GM12878 (cell line): ENCODE results near the gene METTL18. TPM values are rescaled to one million over a fixed set of nuclear protein-coding genes. Genes with fewer than 3 reads are reported as not detected.

Experiments
- ATAC-seq: fragments of 200-7000 bp; cut with Tn5 transposase; 3 replicates; pipeline ENCODE4 v1.9.1; 2020; ENCODE audit warnings: mild to moderate bottlenecking, moderate library complexity
- BruUV-seq: library from RNA; stranded (reverse); fragments of 400-500 nt; replicated peaks from 2 replicates; lab custom pipeline; 2021; lab: Mats Ljungman, UMichigan
- CTCF ChIA-PET: fragments of 300-600 bp; sonication (Branson Sonifier 250); formaldehyde crosslinking; extraction: SDS; loops from one replicate; lab custom pipeline; 2021; ENCODE audit warnings: inconsistent platforms; lab: Yijun Ruan, JAX
- POLR2A ChIA-PET: fragments of 350-600 bp; formaldehyde crosslinking; extraction: SDS; loops from one replicate; lab custom pipeline; 2021; ENCODE audit warnings: inconsistent platforms; lab: Charles Lee
- RAD21 ChIA-PET: fragments of 300-600 bp; sonication (Branson Sonifier 250); formaldehyde crosslinking; loops from one replicate; lab custom pipeline; 2023; ENCODE audit warnings: antibody characterized with exemption; ENCODE audit not compliant: unreplicated experiment; lab: Charles Lee
- SMC1A ChIA-PET: fragments of 300-600 bp; sonication (Branson Sonifier 250); formaldehyde crosslinking; loops from one replicate; lab custom pipeline; 2023; ENCODE audit not compliant: unreplicated experiment, uncharacterized antibody; lab: Charles Lee
- DNase-seq: peaks from one replicate; pipeline ENCODE4 v3.0.0-alpha.2; 2011; ENCODE audit warnings: low read depth, low spot score
- FAIRE-seq: peaks from 3 replicates; lab custom pipeline; 2011; peaks lifted over from hg19 to GRCh38; lab: Jason Lieb, UNC
- H2AFZ ChIP-seq: 2 replicates; pipeline ENCODE4 v1.6.0; 2011; ENCODE audit warnings: low read depth, low read length, control low read depth; ENCODE audit not compliant: control insufficient read depth
- H3K27ac ChIP-seq: 2 replicates; pipeline ENCODE4 v1.5.1; 2011; ENCODE audit warnings: control low read depth; ENCODE audit not compliant: control insufficient read depth, insufficient read depth
- H3K27me3 ChIP-seq, 2 experiments: replicated peaks in 1 of 2; 2 replicates each; pipeline versions ENCODE4 v1.6.0 to v1.6.1; 2011; ENCODE audit warnings: low read length in 1 of 2; ENCODE audit not compliant: control insufficient read depth in 2 of 2, insufficient read depth in 2 of 2
- H3K36me3 ChIP-seq, 2 experiments: 2 replicates each; pipeline ENCODE4 v1.5.1; 2011; ENCODE audit warnings: low read length in 1 of 2; ENCODE audit not compliant: control insufficient read depth in 2 of 2, insufficient read depth in 2 of 2
- H3K4me1 ChIP-seq: 2 replicates; pipeline ENCODE4 v1.6.1; 2011; ENCODE audit warnings: mild to moderate bottlenecking, low read length, moderate library complexity, mixed read lengths; ENCODE audit not compliant: control insufficient read depth, insufficient read depth
- H3K4me2 ChIP-seq: 2 replicates; pipeline ENCODE4 v1.6.0; 2011; ENCODE audit warnings: control low read depth; ENCODE audit not compliant: control insufficient read depth, insufficient read depth
- H3K4me3 ChIP-seq: fragments of 200-600 bp; sonication (generic); 2 replicates; pipeline ENCODE4 v1.5.1; 2016
- H3K79me2 ChIP-seq: 2 replicates; pipeline ENCODE4 v1.6.0; 2011; ENCODE audit warnings: low read length; ENCODE audit not compliant: control insufficient read depth, insufficient read depth
- H3K9ac ChIP-seq: 2 replicates; pipeline ENCODE4 v1.8.0; 2011; ENCODE audit warnings: low read length, control low read depth, mixed read lengths; ENCODE audit not compliant: control insufficient read depth, insufficient read depth
- H3K9me3 ChIP-seq: replicated peaks from 3 replicates; pipeline ENCODE4 v1.5.1; 2011; ENCODE audit warnings: mild to moderate bottlenecking, low read length; ENCODE audit not compliant: control insufficient read depth, insufficient read depth
- H4K20me1 ChIP-seq: 2 replicates; pipeline ENCODE4 v1.6.0; 2011; ENCODE audit not compliant: control insufficient read depth, insufficient read depth
- CBX3 ChIP-seq: fragments of 200-600 bp; sonication (generic); IDR thresholded peaks from 2 replicates; pipeline ENCODE4 v1.6.1; 2016; ENCODE audit warnings: low read depth, borderline replicate concordance
- IRF4 ChIP-seq: IDR thresholded peaks from 2 replicates; pipeline ENCODE4 v1.6.1; 2011; ENCODE audit warnings: low read depth, low read length
- POLR2AphosphoS5 ChIP-seq: IDR thresholded peaks from 2 replicates; pipeline ENCODE4 v1.6.1; 2011; ENCODE audit warnings: mild to moderate bottlenecking, low read length, inconsistent platforms
- RUNX3 ChIP-seq: IDR thresholded peaks from 2 replicates; pipeline ENCODE4 v1.6.1; 2012; ENCODE audit warnings: low read length, inconsistent platforms
- SIX5 ChIP-seq: IDR thresholded peaks from 2 replicates; pipeline ENCODE4 v1.6.1; 2011; ENCODE audit warnings: mild to moderate bottlenecking, low read depth, low read length, moderate library complexity; ENCODE audit not compliant: severe bottlenecking
- SPI1 ChIP-seq: IDR thresholded peaks from 2 replicates; pipeline ENCODE4 v1.6.1; 2011; ENCODE audit warnings: low read depth, mild to moderate bottlenecking, low read length, moderate library complexity, borderline replicate concordance; ENCODE audit not compliant: insufficient read depth
- in situ Hi-C: fragments of 300-500 bp; cut with MboI; formaldehyde crosslinking; loops from 9 replicates; pipeline ENCODE4 v1.14.3; 2018; ENCODE audit warnings: mixed read lengths
- intact Hi-C: fragments of 100-400 bp; cut with micrococcal nuclease; formaldehyde crosslinking; loops from one replicate; pipeline ENCODE4 v1.14.2; 2022; ENCODE audit not compliant: unreplicated experiment
- polyA plus RNA-seq, 11 experiments: library from polyadenylated mRNA; depleted of rRNA in 4 of 11; unstranded in 6 of 11; stranded (reverse) in 5 of 11; fragments of >200 nt; fragmentation: Nextera tagmentation in 4 of 11; fragmentation: Illumina TruSeq in 1 of 11; extraction: Ambion mirVana in 4 of 11; extraction: Trizol in 1 of 11; gene quantifications; 1 replicate in 1 of 11; 2 replicates in 10 of 11; pipeline versions ENCODE4 v1.2.1 to v1.2.3, GENCODE V29; 2011 to 2016; ENCODE audit warnings: inconsistent platforms in 2 of 11, missing spikeins in 2 of 11, low read depth in 1 of 11
- total RNA-seq, 4 experiments: library from RNA; depleted of rRNA in 3 of 4; stranded (reverse); fragments of >200 nt in 3 of 4; fragmentation: Illumina TruSeq in 1 of 4; extraction: Trizol in 1 of 4; gene quantifications; 2 replicates each; pipeline versions ENCODE4 v1.2.1 to v1.2.3, GENCODE V29; 2013 to 2021
- TF ChIP-seq, protein P1 (sequence below): fragments of 450-650 bp; IDR thresholded peaks from 2 replicates; pipeline ENCODE4 v1.6.1; 2017; ENCODE audit warnings: low read depth, mild to moderate bottlenecking, moderate library complexity

The METTL18 gene
- total and polyA plus RNA-seq, 10 of the 15 experiments (the other 5 are each of a cell fraction or from before 2014, with no cell fraction given): 8.1 to 31.8 (median 12.8) TPM

DNA sequence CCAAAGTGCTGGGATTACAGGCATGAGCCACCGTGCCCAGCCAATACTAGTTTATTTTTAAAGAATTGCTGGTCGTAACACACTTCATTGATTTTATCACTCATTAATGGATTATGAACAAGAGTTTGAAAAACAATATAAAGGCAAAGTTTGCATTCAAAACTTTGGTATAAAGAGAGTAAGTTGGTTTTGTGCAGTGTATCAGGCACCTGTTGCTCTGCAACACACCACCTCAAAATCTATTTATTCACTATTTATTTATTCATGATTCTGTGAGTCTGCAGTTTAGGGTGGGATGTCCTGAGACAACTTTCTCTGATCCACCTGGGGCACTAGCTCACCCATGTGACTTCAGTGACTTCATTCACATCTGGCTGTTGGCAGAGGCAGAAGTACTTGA is 10.2 kb upstream of the METTL18 start (continued):
- TF ChIP-seq, protein P1, sequence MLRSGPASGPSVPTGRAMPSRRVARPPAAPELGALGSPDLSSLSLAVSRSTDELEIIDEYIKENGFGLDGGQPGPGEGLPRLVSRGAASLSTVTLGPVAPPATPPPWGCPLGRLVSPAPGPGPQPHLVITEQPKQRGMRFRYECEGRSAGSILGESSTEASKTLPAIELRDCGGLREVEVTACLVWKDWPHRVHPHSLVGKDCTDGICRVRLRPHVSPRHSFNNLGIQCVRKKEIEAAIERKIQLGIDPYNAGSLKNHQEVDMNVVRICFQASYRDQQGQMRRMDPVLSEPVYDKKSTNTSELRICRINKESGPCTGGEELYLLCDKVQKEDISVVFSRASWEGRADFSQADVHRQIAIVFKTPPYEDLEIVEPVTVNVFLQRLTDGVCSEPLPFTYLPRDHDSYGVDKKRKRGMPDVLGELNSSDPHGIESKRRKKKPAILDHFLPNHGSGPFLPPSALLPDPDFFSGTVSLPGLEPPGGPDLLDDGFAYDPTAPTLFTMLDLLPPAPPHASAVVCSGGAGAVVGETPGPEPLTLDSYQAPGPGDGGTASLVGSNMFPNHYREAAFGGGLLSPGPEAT: no peak

DNA sequence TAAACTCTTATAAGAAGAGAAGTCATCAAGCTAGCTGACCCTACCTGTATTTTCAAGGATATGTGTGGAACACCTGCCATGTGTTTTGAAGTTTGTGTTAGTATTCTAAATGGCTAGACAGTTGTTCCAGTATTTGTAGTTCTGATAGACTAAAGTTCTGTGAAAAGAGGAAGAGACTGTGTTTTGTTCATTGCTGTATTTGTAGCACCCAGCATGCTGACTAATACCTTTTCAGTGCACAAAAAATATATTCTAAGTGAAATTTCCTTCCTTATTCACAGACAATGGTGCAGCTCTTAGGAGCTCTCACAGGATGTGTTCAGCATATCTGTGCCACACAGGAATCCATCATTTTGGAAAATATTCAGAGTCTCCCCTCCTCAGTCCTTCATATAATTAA is 8.2 kb upstream of the METTL18 start:
- H4K20me1 ChIP-seq: no peaks in the 10 kb centered on the region
- no peaks in the 10 kb centered on the region for H3K27me3 ChIP-seq
- peaks cover 0 to 12% of the 10 kb centered on the region in 2 experiments; a peak in 2 of 4 replicates for H3K36me3 ChIP-seq
- BruUV-seq: no TSS peak
- intact Hi-C loops: loop anchor here (2.0 kb wide), 1 partner anchor 92 kb away; the partner anchor contains the start of gene SELL
- H3K4me3 ChIP-seq: no peak overlapping the region
- H3K27ac ChIP-seq: no peak overlapping the region
- no peaks in the 10 kb centered on the region for H3K4me1 ChIP-seq
- RAD21 ChIA-PET: interaction anchor here (1.6 kb wide), 1 partner anchor 217 kb away, joined by 7 read pairs; the partner anchor contains the start of gene F5
- H3K4me2 ChIP-seq: no peak overlapping the region
- H3K9ac ChIP-seq: no peak overlapping the region
- TF ChIP-seq SPI1 (0 out of 2 replicates have a peak, but pooled peaks have one; percentile 22), IRF4 (no peak), POLR2AphosphoS5 (no peak), RUNX3 (no peak), SIX5 (no peak), CBX3 (no peak)
- TF ChIP-seq, all 136 proteins: peak for 1
- H2AFZ ChIP-seq: no peak overlapping the region; the same call in 1 of the 2 replicates
- H3K79me2 ChIP-seq: peaks cover 24% of the 10 kb centered on the region
- FAIRE-seq (no peak), ATAC-seq (peak; percentile 31), DNase-seq (no peak)
- SMC1A ChIA-PET: interaction anchor here (1.1 to 2.2 kb wide), 4 partner anchors 9 to 254 kb away, joined by 3 to 9 read pairs (median 4); no protein-coding TSS in a partner anchor
- no peaks in the 10 kb centered on the region for H3K9me3 ChIP-seq
- in situ Hi-C loops: no loop called here
- CTCF ChIA-PET: interaction anchor here (1.1 to 1.9 kb wide), 5 partner anchors 10 to 252 kb away, joined by 3 to 11 read pairs (median 4); no protein-coding TSS in a partner anchor
- POLR2A ChIA-PET: no interaction called here
